Panc1 (cell line): Measurements from ENCODE around the gene ADD2. TPM values are rescaled to one million over a fixed set of nuclear protein-coding genes. Genes with fewer than 3 reads are reported as not detected.

Source experiments
- ATAC-seq: fragments of 200-7000 bp; cut with Tn5 transposase; 2 replicates; pipeline ENCODE4 v1.9.1; 2020; ENCODE audit warnings: mild to moderate bottlenecking, moderate library complexity
- BruUV-seq: library from RNA; stranded (reverse); fragments of 400-500 nt; replicated peaks from 2 replicates; lab custom pipeline; 2021; lab: Mats Ljungman, UMichigan
- CTCF ChIA-PET: fragments of 300-600 bp; sonication (Branson Sonifier 250); formaldehyde crosslinking; loops from one replicate; lab custom pipeline; 2022; ENCODE audit warnings: antibody characterized with exemption; lab: Charles Lee
- POLR2A ChIA-PET: fragments of 300-600 bp; sonication (Branson Sonifier 250); formaldehyde crosslinking; loops from one replicate; lab custom pipeline; 2022; ENCODE audit warnings: antibody characterized with exemption; lab: Charles Lee
- DNase-seq: peaks from one replicate; pipeline ENCODE4 v3.0.0-alpha.2; 2010; ENCODE audit warnings: low read depth, low spot score
- H3K27ac ChIP-seq: 2 replicates; pipeline ENCODE4 v1.5.1; 2011; ENCODE audit warnings: mild to moderate bottlenecking, low read length, inconsistent platforms
- H3K27me3 ChIP-seq: fragments of 200-500 bp; sonication (Bioruptor generic); 2 replicates; pipeline ENCODE4 v1.6.0; 2014; ENCODE audit warnings: low read length, inconsistent platforms; ENCODE audit not compliant: control insufficient read depth, insufficient read depth
- H3K36me3 ChIP-seq: fragments of 200-500 bp; sonication (Bioruptor generic); 2 replicates; pipeline ENCODE4 v1.5.1; 2014; ENCODE audit warnings: inconsistent platforms, mild to moderate bottlenecking, low read length, moderate library complexity; ENCODE audit not compliant: control insufficient read depth, insufficient read depth
- H3K4me1 ChIP-seq: 2 replicates; pipeline ENCODE4 v1.5.1; 2011; ENCODE audit warnings: inconsistent platforms, mild to moderate bottlenecking, low read length, moderate library complexity; ENCODE audit not compliant: control insufficient read depth, insufficient read depth
- H3K4me3 ChIP-seq, 2 experiments: 2 replicates each; pipeline ENCODE4 v1.5.1; 2011 to 2012; ENCODE audit warnings: low read depth in 2 of 2, low read length in 2 of 2, mild to moderate bottlenecking in 2 of 2, inconsistent platforms in 1 of 2, moderate library complexity in 1 of 2
- H3K9me3 ChIP-seq: fragments of 200-500 bp; sonication (Bioruptor generic); 2 replicates; pipeline ENCODE4 v1.5.1; 2014; ENCODE audit warnings: low read depth, mild to moderate bottlenecking, inconsistent platforms, low read length, moderate library complexity; ENCODE audit not compliant: control insufficient read depth, insufficient read depth
- POLR2AphosphoS5 ChIP-seq: IDR thresholded peaks from 2 replicates; pipeline ENCODE4 v1.6.1; 2012; ENCODE audit warnings: mild to moderate bottlenecking, low read depth, low read length, moderate library complexity
- SIN3A ChIP-seq: IDR thresholded peaks from 2 replicates; pipeline ENCODE4 v1.6.1; 2012; ENCODE audit warnings: low read depth, mild to moderate bottlenecking, low read length, moderate library complexity, borderline replicate concordance; ENCODE audit not compliant: insufficient read depth
- TCF7L2 ChIP-seq: IDR thresholded peaks from 2 replicates; pipeline ENCODE4 v1.6.1; 2011; ENCODE audit warnings: mild to moderate bottlenecking, low read depth, low read length, inconsistent platforms
- in situ Hi-C: cut with HindIII; loops from 2 replicates; pipeline ENCODE4 v1.10.0; 2016; ENCODE audit warnings: low sequenced_read_pairs, low pct_unique_long_range_greater_than_20kb
- intact Hi-C: fragments of 100-400 bp; cut with micrococcal nuclease; formaldehyde crosslinking; loops from one replicate; pipeline ENCODE4 v1.10.0; 2022; ENCODE audit not compliant: unreplicated experiment
- total RNA-seq: library from RNA; stranded (reverse); gene quantifications from one replicate; pipeline ENCODE4 v1.2.1, GENCODE V29; 2021; ENCODE audit not compliant: unreplicated experiment
- TF ChIP-seq, protein P1 (sequence below), 2 experiments: IDR thresholded peaks; 2 replicates each; pipeline ENCODE4 v1.6.1; 2011 to 2012; ENCODE audit warnings: low read depth in 2 of 2, control low read depth in 1 of 2, low read length in 1 of 2, mild to moderate bottlenecking in 1 of 2, moderate library complexity in 1 of 2; ENCODE audit not compliant: insufficient read depth in 1 of 2
- TF ChIP-seq, protein P2 (sequence below): fragments of 450-650 bp; IDR thresholded peaks from 2 replicates; pipeline ENCODE4 v1.5.1; 2017; ENCODE audit warnings: mild to moderate bottlenecking

Gene ADD2
- total RNA-seq, 1 experiment from 2014 or later: 0.26 TPM

DNA sequence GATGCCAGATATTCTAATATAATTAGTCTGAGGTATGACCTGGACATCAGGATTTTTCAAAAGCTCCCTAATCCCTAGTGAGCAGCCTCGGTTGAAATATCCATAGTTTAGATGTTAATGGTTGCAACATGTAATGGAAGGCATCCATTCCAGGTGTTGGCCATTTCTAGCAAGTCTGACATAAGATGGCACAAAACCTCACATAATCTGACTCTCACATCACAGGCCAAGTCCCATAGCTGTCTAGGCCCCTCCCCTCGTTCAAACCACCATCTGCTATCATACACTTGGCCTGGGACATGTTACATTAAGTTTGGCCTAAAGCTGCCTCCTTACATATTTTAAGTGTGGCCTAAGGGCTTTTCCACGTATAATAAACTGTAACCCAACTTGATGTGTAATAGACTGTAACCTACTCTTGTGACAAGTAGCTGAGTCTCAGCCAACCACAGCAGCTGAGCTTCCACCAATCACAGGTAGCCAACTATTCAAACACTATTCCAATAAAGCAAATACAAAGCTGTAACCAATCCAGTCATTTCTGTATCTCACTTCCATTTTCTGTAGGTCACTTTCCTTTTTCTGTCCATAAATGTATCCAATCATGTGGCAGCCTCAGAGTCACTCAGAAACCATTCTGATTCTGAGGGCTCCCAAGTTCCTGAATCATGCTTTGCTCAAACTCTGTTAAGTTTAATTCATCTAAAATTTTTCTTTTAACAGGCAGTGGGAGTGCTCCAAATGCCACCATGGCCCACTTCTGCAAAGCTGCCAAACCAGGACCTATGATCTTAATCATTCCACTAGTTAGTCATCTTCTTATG lies 59.4 kb downstream of the ADD2 start:
- CTCF ChIA-PET: no interaction called here
- Histone ChIP-seq H3K27me3 (peaks cover 7% of the 10 kb centered on the region), H3K4me3 (no peak overlapping the region), H3K27ac (no peak overlapping the region), H3K9me3 (no peaks in the 10 kb centered on the region), H3K36me3 (no peaks in the 10 kb centered on the region), H3K4me1 (no peaks in the 10 kb centered on the region)
- no TSS peak for BruUV-seq
- intact Hi-C loops (no loop called here), in situ Hi-C loops (no loop called here)
- TF ChIP-seq, protein P1, sequence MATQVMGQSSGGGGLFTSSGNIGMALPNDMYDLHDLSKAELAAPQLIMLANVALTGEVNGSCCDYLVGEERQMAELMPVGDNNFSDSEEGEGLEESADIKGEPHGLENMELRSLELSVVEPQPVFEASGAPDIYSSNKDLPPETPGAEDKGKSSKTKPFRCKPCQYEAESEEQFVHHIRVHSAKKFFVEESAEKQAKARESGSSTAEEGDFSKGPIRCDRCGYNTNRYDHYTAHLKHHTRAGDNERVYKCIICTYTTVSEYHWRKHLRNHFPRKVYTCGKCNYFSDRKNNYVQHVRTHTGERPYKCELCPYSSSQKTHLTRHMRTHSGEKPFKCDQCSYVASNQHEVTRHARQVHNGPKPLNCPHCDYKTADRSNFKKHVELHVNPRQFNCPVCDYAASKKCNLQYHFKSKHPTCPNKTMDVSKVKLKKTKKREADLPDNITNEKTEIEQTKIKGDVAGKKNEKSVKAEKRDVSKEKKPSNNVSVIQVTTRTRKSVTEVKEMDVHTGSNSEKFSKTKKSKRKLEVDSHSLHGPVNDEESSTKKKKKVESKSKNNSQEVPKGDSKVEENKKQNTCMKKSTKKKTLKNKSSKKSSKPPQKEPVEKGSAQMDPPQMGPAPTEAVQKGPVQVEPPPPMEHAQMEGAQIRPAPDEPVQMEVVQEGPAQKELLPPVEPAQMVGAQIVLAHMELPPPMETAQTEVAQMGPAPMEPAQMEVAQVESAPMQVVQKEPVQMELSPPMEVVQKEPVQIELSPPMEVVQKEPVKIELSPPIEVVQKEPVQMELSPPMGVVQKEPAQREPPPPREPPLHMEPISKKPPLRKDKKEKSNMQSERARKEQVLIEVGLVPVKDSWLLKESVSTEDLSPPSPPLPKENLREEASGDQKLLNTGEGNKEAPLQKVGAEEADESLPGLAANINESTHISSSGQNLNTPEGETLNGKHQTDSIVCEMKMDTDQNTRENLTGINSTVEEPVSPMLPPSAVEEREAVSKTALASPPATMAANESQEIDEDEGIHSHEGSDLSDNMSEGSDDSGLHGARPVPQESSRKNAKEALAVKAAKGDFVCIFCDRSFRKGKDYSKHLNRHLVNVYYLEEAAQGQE (IDR thresholded peaks at IDR 0.05; ENCODE audit: insufficient read depth in 1 of 2, low read depth in 2 of 2, low read length in 1 of 2): no peak
- TF ChIP-seq SIN3A (no peak), TCF7L2 (no peak), POLR2AphosphoS5 (no peak)
- TF ChIP-seq, protein P2, sequence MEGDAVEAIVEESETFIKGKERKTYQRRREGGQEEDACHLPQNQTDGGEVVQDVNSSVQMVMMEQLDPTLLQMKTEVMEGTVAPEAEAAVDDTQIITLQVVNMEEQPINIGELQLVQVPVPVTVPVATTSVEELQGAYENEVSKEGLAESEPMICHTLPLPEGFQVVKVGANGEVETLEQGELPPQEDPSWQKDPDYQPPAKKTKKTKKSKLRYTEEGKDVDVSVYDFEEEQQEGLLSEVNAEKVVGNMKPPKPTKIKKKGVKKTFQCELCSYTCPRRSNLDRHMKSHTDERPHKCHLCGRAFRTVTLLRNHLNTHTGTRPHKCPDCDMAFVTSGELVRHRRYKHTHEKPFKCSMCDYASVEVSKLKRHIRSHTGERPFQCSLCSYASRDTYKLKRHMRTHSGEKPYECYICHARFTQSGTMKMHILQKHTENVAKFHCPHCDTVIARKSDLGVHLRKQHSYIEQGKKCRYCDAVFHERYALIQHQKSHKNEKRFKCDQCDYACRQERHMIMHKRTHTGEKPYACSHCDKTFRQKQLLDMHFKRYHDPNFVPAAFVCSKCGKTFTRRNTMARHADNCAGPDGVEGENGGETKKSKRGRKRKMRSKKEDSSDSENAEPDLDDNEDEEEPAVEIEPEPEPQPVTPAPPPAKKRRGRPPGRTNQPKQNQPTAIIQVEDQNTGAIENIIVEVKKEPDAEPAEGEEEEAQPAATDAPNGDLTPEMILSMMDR: no peak
- ATAC-seq: no peak
- POLR2A ChIA-PET: no interaction called here
- no peak for DNase-seq

DNA sequence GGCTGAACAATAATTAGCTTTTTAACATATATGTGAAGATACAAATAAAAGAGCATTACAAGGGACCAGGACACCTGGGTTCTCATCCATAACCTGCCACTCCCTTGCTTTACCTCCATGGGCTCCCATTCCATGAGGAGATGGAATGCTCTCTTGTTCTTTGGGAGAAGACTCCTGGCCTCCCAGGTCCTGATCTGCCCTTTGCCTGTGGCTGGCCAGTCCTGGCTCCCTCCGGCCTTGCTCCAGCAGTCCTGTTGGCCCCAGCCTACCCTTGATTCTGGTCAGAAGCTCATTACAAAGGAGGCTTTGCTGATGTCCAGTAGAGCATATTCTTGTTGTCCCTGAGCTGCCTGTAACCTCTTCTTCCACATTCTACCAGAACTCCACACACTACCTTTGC lies 60.3 kb downstream of the ADD2 start:
- no peaks in the 10 kb centered on the region for H3K4me1 ChIP-seq
- H3K9me3 ChIP-seq: no peaks in the 10 kb centered on the region
- in situ Hi-C loops: no loop called here
- no peak for ATAC-seq
- ChIA-PET CTCF (no interaction called here), POLR2A (no interaction called here)
- H3K36me3 ChIP-seq: no peaks in the 10 kb centered on the region
- no TSS peak for BruUV-seq
- intact Hi-C loops: no loop called here
- no peak for DNase-seq
- TF ChIP-seq, protein P1 (IDR thresholded peaks at IDR 0.05; ENCODE audit: insufficient read depth in 1 of 2, low read depth in 2 of 2, low read length in 1 of 2): no peak
- TF ChIP-seq, protein P2: no peak
- peaks cover 10% of the 10 kb centered on the region for H3K27me3 ChIP-seq
- H3K4me3 ChIP-seq: no peak overlapping the region
- H3K27ac ChIP-seq: no peak overlapping the region
